ENCODE results near the gene KLF11. TPM values are rescaled to one million over a fixed set of nuclear protein-coding genes. Genes with fewer than 3 reads are reported as not detected.
"Not testable (repeated sequence)": the region's sequence is repeated elsewhere in the genome, so short reads cannot be mapped to it uniquely, and the experiment has no call there.

Gene KLF11
- total RNA-seq, 4 donors from 2014 or later, result 48.6 to 81.6 (median 58.8) TPM

DNA sequence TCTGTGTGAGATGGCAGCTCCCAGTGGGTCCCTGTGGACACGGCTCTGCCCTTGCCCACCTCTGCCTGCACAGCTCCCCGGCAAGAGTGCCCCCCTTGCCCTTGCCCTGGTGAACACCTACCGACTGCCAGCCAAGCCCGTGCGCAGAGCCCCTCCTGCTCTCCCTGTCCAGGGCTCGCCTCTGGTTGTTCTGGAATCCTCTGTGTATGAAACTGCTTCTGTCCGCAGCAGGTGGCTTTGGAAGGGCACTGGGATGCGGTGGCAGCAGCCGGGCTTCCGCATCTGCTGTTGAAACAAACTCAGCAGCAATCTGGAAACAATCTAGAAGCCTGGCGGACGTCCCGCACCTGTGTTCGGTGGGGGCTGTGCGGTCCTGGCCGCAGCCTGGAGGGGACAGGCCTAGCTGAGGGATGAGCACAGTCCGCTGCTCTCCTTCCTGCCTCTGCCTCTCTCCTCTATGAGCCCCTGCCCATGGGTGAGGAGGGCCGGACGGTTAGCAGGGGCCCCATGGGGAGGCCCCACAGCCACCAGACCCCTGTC is 34.0 kb upstream of the KLF11 start:
- no peak for TF ChIP-seq POLR2AphosphoS5 (IDR thresholded peaks at IDR 0.05)
- 86% methylated on average over 12 of the region's 19 CpGs for WGBS
- Histone ChIP-seq H3K9me3 (no peaks in the 10 kb centered on the region), H3K4me3 (no peak overlapping the region), H3K27ac (peak overlapping the region; percentile 41), H3K27me3 (no peaks in the 10 kb centered on the region), H3K36me3 (no peaks in the 10 kb centered on the region), H3K4me1 (peaks cover 43% of the 10 kb centered on the region)
- DNase-seq (ENCODE audit: low spot score in 2 of 2), result peak; percentile 61 to 76

DNA sequence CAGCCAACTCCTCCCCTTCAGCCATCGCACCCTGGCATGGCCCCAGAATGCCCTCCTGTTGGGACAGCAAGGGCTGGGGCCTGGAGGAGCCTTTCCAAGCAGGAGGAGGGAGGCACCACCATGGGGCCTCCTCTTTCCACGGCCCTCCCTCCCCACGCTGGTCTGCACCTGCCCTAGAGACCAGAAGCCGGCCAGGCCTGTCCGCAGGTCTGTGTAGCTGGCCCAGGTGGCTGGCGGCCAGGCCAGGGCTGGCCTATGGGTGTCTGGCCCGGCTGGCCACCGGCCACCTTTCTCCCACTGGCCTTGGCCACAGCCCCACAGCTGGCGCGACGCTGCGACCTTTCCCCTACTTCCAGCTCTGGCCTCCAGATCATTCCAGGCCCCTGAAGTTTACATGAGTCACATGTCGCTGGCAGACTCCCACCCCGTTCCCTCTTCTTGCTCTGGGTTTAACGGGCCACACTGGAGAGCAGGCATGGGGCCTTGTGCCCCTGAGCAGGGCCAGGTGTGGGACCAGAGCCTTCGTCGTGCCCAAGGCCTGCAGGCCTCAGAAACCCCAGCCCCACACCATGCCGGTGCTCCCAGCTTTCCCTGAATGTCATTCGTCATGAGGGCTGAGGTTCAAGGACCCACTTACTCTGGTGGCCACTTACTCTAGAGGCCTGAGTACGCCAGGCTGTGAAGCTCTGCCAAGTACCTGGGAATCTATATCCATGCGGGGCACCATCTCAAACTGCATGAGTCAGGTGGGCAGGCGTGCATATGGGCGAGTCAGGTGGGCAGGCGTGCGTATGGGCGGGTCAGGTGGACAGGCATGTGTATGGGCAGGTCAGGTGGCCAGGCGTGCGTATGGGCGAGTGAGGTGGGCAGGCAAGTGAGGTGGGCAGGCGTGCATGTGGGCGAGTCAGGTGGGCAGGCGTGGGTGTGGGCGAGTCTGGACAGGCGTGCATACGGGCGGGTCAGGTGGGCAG is 33.3 kb upstream of the KLF11 start:
- Histone ChIP-seq H3K36me3 (no peaks in the 10 kb centered on the region), H3K4me3 (no peak overlapping the region), H3K27me3 (no peaks in the 10 kb centered on the region), H3K4me1 (peaks cover 40% of the 10 kb centered on the region), H3K9me3 (no peaks in the 10 kb centered on the region), H3K27ac (peak overlapping the region; percentile 41)
- WGBS, result 81% methylated on average over 25 of the region's 36 CpGs
- peak; percentile 75 to 78 for DNase-seq (ENCODE audit: low spot score in 2 of 2)
- TF ChIP-seq EP300 (IDR thresholded peaks at IDR 0.05), result no peak
- TF ChIP-seq POLR2A (IDR thresholded peaks at IDR 0.05), result no peak
- TF ChIP-seq, protein P1, sequence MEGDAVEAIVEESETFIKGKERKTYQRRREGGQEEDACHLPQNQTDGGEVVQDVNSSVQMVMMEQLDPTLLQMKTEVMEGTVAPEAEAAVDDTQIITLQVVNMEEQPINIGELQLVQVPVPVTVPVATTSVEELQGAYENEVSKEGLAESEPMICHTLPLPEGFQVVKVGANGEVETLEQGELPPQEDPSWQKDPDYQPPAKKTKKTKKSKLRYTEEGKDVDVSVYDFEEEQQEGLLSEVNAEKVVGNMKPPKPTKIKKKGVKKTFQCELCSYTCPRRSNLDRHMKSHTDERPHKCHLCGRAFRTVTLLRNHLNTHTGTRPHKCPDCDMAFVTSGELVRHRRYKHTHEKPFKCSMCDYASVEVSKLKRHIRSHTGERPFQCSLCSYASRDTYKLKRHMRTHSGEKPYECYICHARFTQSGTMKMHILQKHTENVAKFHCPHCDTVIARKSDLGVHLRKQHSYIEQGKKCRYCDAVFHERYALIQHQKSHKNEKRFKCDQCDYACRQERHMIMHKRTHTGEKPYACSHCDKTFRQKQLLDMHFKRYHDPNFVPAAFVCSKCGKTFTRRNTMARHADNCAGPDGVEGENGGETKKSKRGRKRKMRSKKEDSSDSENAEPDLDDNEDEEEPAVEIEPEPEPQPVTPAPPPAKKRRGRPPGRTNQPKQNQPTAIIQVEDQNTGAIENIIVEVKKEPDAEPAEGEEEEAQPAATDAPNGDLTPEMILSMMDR (IDR thresholded peaks at IDR 0.05), result no peak
- no peak for TF ChIP-seq POLR2AphosphoS5 (IDR thresholded peaks at IDR 0.05)

DNA sequence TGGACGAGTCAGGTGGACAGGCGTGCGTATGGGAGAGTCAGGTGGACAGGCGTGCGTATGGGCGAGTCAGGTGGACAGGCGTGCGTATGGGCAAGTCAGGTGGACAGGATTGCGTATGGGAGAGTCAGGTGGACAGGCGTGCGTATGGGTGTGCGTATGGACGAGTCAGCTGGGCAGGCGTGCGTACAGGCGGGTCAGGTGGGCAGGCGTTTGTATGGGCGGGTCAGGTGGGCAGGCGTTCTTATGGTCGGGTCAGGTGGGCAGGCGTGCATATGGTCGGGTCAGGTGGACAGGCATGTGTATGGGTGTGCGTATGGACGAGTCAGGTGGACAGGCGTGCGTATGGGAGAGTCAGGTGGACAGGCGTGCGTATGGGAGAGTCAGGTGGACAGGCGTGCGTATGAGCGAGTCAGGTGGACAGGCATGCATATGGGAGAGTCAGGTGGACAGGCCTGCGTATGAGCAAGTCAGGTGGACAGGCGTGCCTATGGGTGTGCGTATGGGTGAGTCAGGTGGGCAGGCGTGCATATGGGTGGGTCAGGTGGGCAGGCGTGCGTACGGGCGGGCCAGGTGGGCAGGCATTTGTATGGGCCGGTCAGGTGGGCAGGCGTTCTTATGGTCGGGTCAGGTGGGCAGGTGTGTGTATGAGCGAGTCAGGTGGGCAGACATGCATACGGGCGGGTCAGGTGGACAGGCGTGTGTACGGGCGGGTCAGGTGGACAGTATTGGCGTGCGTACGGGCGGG is 32.3 kb upstream of the KLF11 start:
- DNase-seq (ENCODE audit: low spot score in 2 of 2), result peak in 1 of 2 donors; percentile 59
- not testable (repeated sequence) for H3K4me3 ChIP-seq, H3K9me3 ChIP-seq, H3K27ac ChIP-seq, H3K27me3 ChIP-seq, H3K36me3 ChIP-seq
- WGBS, result 94% methylated on average over 52 of the region's 52 CpGs
- H3K4me1 ChIP-seq, result peaks cover 40% of the 10 kb centered on the region

DNA sequence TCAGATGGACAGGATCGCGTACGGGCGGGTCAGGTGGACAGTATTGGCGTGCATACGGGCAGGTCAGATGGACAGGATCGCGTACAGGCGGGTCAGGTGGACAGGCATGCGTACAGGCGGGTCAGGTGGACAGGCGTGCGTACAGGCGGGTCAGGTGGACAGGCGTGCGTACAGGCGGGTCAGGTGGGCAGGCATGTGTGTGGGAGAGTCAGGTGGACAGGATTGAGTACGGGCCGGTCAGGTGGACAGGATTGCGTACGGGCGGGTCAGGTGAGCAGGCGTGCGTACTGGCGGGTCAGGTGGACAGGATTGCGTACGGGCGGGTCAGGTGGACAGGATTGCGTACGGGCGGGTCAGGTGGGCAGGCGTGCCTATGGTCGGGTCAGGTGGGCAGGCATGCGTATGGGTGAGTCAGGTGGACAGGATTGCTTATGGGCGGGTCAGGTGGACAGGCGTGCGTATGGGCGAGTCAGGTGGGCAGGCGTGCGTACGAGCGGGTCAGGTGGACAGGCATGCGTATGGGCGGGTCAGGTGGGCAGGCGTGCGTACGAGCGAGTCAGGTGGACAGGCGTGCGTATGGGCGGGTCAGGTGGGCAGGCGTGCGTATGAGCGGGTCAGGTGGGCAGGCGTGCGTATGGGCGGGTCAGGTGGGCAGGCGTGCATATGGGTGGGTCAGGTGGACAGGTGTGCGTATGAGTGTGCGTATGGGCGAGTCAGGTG is 31.6 kb upstream of the KLF11 start:
- not testable (repeated sequence) for H3K4me3 ChIP-seq, H3K36me3 ChIP-seq, H3K9me3 ChIP-seq, H3K27ac ChIP-seq, H3K27me3 ChIP-seq
- 91% methylated on average over 61 of the region's 61 CpGs for WGBS
- H3K4me1 ChIP-seq, result peaks cover 35% of the 10 kb centered on the region
- DNase-seq (ENCODE audit: low spot score in 2 of 2), result peak in 1 of 2 donors; percentile 66

DNA sequence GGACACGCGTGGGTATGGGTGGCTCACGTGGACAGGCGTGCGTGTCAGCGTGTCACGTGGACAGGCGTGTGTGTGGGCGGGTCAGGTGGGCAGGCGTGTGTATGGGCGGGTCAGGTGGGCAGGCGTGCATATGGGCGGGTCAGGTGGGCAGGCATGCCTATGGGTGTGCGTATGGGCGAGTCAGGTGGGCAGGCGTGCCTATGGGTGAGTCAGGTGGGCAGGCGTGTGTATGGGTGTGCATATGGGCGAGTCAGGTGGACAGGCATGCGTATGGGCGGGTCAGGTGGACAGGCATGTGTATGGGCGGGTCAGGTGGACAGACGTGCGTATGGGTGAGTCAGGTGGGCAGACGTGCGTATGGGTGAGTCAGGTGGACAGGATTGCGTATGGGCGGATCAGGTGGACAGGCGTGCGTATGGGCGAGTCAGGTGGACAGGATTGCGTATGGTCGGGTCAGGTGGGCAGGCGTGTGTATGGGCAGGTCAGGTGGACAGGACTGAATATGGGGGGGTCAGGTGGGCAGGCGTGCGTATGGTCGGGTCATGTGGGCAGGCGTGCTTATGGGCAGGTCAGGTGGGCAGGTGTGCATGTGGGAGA is 30.9 kb upstream of the KLF11 start:
- 88% methylated on average over 37 of the region's 37 CpGs for WGBS

DNA sequence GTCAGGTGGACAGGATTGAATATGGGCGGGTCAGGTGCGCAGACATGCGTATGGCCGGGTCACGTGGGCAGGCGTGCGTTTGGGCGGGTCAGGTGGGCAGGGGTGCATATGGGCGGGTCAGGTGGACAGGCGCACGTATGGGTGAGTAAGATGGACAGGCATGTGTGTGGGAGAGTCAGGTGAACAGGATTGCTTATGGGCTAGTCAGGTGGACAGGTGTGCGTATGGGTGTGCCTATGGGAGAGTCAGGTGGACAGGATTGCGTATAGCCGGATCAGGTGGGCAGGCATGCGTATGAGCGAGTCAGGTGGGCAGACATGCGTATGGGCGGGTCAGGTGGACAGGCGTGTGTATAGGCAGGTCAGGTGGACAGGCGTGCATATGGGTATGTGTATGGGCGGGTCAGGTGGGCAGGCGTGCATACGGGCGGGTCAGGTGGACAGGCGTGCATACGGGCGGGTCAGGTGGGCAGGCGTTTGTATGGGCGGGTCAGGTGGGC is 30.3 kb upstream of the KLF11 start:
- TF ChIP-seq, protein P1 (IDR thresholded peaks at IDR 0.05), result no peak
- TF ChIP-seq POLR2A (IDR thresholded peaks at IDR 0.05) (no peak), EP300 (IDR thresholded peaks at IDR 0.05) (no peak), POLR2AphosphoS5 (IDR thresholded peaks at IDR 0.05) (no peak)
- DNase-seq (ENCODE audit: low spot score in 2 of 2), result peak in 1 of 2 donors; percentile 66
- Histone ChIP-seq H3K27ac (no peak overlapping the region), H3K4me3 (no peak overlapping the region), H3K9me3 (no peaks in the 10 kb centered on the region), H3K27me3 (no peaks in the 10 kb centered on the region), H3K36me3 (no peaks in the 10 kb centered on the region), H3K4me1 (peaks cover 23% of the 10 kb centered on the region)
- 87% methylated on average over 29 of the region's 29 CpGs for WGBS

More for the DNA sequence above, 30.9 kb upstream of the KLF11 start:
- H3K9me3 ChIP-seq, H3K4me3 ChIP-seq, H3K27ac ChIP-seq, H3K27me3 ChIP-seq, H3K36me3 ChIP-seq: not testable (repeated sequence)
- H3K4me1 ChIP-seq, result peaks cover 28% of the 10 kb centered on the region
- peak in 1 of 2 donors; percentile 62 for DNase-seq (ENCODE audit: low spot score in 2 of 2)

DNA sequence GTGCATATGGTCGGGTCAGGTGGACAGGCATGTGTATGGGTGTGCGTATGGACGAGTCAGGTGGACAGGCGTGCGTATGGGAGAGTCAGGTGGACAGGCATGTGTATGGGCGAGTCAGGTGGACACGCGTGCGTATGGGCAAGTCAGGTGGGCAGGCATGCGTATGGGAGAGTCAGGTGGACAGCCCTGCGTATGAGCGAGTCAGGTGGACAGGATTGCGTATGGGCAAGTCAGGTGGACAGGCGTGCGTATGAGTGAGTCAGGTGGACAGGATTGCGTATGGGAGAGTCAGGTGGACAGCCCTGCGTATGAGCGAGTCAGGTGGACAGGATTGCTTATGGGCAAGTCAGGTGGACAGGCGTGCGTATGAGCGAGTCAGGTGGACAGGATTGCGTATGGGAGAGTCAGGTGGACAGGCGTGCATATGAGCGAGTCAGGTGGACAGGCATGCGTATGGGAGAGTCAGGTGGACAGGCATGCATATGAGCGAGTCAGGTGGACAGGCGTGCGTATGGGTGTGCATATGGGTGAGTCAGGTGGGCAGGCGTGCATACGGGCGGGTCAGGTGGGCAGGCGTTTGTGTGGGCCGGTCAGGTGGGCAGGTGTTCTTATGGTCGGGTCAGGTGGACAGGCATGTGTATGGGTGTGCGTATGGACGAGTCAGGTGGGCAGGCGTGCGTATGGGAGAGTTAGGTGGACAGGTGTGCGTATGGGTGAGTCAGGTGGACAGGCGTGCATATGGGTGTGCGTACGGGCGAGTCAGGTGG is 29.5 kb upstream of the KLF11 start:
- WGBS, result 91% methylated on average over 43 of the region's 43 CpGs
- H3K36me3 ChIP-seq, H3K27me3 ChIP-seq, H3K27ac ChIP-seq, H3K9me3 ChIP-seq, H3K4me3 ChIP-seq: not testable (repeated sequence)
- peak in 1 of 2 donors; percentile 60 for DNase-seq (ENCODE audit: low spot score in 2 of 2)
- H3K4me1 ChIP-seq, result peaks cover 25% of the 10 kb centered on the region

Data from suprapubic skin (tissue), 4 donors.